CD1c-positive myeloid dendritic cell (primary cell): ENCODE measurements around the gene MCM10.
"Not testable (repeated sequence)": the region's sequence is repeated elsewhere in the genome, so short reads cannot be mapped to it uniquely, and the experiment has no call there.

Source experiments
- DNase-seq: peaks from one replicate; pipeline ENCODE4 v3.0.0-alpha.2; 2016; ENCODE audit errors: extremely low spot score

Gene MCM10

GRCh38 chr10:13221572-13221971, 60.2 kb downstream of the MCM10 start:
- no peak for DNase-seq

GRCh38 chr10:13222151-13222550, 60.8 kb downstream of the MCM10 start:
- no peak for DNase-seq

DNA sequence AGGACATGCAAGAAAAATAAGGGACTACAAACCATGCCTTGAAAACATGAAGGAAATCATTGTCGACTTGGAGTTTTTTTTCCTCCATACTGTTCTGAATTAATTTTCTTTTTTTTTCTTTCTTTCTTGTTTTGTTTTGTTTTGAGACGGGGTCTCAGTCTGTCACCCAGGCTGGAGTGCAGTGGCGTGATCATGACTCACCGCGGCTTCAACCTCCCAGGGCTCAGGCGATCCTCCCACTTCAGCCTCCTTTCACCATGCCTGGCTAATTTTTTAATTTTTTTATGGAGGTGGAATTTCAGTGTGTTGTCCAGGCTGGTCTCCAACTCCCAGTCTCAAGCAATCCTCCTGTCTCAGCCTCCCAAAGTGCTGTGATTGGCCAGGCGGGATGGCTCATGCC, 61.2 kb downstream of the MCM10 start:
- no peak for DNase-seq

DNA sequence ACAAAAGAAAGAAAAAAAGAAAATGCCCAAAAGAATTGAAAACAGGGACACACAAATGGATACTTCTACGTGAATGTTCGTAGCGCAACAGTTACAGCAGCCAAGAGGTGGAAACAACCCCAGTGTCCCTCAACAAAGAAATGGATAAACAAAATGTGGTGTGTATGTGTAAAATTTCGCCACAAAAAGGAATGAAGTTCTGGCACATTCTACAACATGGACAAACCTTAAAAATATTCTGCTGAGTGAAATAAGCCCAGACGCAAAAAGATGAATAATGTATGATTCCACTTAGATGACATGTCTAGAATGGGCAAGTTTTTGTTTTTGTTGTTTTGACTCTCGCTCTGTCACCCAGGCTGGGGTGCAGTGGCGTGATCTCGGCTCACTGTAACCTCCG, 61.9 kb downstream of the MCM10 start:
- DNase-seq, result no peak

- DNase-seq, result no peak
Observed at GRCh38 chr10:13224210-13224995, 63.0 kb downstream of the MCM10 start.

- DNase-seq, result no peak
Observed at GRCh38 chr10:13225601-13226000, 64.2 kb downstream of the MCM10 start.

DNA sequence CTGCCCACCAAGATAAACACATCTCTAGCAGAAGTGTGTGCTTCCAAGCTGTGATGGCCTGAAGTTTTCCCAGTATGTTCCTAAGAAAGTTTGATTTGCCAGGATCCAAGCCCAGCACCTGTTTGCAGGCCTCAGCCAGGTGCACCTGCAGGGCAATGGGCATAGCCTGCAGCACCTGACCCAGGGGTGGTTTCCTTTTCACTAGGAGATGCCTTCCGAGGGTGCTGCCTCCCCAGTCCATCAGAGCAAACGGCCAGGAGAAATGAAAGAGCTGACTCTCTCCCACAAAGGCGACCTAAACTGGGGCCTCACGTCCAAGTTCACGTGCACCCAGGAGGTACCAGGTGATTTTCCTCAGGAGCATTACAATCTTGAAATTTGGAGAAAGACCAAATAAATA, 65.7 kb downstream of the MCM10 start:
- no peak for DNase-seq

DNA sequence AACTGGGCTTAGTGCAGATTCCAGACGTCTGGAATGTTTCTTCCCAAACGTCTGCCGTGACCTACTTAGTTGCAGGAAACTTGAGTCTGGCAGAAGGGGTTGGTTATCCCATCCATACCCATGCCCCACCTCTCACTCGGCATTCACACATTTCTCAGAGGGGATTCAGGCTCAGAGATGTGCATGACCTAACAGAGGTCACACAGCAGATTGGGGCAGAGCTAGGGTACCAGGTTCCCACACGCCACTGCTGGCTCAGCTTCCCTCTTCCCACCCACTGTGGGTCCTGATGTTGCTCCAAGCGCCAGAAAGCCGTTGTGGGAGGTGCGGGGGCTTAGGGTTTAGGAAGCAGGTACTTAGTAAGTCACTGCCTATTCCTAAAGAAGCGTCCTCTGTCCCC, 69.8 kb downstream of the MCM10 start:
- no peak for DNase-seq

DNA sequence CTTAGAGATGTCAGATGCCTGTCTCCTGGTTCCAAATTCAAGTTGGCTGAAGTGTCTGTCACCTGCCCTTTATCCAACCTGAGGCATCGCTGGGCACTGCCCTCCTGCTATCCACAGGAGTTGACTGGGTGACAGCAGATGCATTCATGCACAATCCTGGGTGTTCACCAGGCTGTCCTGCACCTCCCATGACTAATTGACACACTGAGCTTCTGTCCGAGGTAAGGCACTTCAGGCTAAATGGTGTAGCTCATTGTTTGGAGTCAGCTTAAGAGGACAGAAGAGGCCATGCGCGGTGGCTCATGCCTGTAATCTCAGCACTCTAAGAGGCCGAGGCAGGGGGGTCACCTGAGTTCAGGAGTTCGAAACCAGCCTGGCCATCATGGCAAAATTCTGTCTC, 70.5 kb downstream of the MCM10 start:
- no peak for DNase-seq

DNA sequence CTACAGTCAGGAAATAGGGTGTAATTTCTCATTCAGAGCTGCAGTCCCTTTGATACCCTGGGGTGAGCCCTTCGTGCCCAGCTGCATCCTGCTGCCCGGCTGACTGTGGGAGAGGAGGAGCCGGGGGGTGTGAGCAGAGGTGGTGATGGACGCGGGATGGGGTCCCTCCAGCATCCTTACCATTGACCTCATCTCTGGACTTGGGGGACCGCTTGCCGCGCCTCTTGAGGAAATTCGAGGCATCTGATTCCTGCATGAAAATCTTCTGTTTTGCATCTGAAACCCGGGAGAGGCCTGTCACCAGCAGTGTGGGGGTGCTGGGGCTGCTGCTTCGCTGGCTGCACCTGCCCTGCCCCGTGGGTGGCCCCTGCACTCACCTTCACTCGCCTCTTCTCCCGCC, 72.0 kb downstream of the MCM10 start:
- DNase-seq, result no peak

DNA sequence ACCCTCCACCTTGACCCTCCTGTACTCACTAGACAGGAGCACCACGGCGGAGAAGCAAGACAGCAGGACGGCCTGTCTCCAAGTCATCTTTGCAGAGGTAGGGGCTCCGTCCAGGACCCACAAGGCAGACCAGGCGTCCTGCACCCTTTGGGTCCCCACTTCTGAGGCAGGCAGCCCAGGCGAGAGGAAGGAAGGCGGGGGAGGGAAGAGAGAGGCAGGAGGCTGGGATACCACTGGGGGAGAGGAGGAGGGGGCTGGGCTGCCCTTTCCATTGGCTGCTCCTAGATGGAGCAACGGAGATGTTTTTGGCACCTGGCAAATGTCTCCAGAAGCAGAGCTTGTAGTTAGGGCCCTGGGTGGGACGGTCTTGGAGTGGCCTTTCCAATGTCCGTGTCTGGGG, 72.8 kb downstream of the MCM10 start, which contains the start of gene UCMA:
UCMA (minus strand) TSS at position 203 of the 400 bp plus-strand sequence; CDS start at position 87, 116 bp downstream.
- DNase-seq, result no peak

DNA sequence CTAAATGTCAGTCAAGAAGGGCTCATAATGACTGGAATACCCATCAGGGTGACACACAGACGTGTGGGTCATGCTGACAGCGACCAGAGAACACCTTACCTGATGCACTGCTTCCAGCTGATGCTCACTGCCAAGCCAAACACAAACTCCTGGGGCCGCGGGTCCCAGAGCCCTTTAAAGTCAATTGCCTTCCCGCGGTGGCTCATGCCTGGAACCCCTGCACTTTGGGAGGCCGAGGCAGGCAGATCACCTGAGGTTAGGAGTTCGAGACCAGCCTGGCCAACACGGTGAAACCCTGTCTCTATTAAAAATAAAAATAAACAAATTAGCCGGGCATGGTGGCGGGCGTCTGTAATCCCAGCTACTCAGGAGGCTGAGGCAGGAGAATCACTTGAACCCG, 73.4 kb downstream of the MCM10 start:
- not testable (repeated sequence) for DNase-seq

DNA sequence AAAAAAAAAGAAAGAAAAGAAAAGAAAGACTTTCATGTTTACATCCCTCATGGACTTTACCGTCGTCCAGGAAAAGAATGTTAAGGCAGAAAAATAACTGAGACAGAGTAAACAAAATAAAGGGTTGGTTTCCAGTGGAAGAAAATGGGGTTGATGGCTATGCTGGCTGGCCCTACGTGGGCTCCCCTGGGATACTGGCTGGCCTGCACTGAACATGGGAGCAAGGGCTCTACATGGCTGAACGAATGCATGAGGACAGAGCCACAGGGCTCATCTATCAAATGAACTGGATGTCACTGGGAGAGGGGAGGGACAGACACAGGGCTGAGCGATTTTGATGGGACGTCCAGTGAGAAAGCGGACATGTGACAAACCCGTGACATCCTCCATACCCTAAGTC, 75.3 kb downstream of the MCM10 start:
- DNase-seq, result no peak

- no peak for DNase-seq
Observed at GRCh38 chr10:13238271-13239077, 77.1 kb downstream of the MCM10 start.

DNA sequence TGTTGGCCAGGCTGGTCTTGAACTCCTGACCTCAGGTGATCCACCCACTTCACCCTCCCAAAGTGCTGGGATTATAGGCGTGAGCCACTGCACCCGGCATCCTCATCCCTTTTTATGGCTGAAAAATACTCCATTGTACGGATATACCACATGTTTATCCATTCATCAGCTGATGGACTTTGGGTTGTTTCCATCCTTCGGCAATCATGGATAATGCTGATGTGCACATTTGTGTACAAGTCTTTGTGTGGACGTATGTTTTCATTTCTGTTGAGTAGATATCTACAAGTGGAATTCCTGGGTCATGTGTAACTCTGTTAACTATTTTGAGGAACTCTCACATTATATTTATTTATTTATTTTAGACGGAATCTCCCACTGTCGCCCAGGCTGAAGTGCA, 78.6 kb downstream of the MCM10 start:
- DNase-seq, result no peak

DNA sequence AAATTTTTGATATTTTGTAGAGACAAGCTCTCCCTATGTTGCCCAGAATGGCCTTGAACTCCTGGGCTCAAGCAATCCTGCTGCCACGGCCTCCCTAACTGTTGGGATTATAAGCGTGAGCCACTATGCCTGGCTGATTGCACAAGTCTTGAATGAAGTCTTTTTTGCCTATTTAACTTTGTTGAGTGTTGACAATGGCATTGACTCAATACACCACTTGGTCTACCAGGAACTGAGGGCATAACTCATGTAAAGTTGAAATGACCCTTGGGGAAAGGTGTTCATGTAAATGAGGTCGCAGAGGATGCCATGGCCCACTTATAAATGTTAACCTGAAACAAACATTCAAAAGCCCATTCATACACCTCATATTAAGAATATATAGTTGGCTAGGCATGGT, 80.3 kb downstream of the MCM10 start:
- no peak for DNase-seq

DNA sequence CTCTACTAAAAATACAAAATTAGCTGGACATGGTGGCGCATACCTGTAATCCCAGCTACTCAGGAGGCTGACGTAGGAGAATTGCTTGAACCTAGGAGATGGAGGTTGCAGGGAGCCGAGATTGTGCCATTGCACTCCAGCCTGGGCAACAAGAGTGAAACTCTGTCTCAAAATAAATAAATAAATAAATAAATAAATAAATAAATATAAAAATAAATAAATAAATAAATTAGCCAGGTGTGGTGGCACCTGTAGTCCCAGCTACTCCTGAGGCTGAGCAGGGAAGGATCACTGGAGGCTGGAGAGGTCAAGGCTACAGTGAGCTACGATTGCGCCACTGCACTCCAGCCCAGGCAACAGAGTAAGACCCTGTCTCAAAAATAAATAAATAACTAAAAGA, 80.9 kb downstream of the MCM10 start:
- DNase-seq, result not testable (repeated sequence)

GRCh38 chr10:13247246-13247645, 85.9 kb downstream of the MCM10 start:
- DNase-seq, result no peak

DNA sequence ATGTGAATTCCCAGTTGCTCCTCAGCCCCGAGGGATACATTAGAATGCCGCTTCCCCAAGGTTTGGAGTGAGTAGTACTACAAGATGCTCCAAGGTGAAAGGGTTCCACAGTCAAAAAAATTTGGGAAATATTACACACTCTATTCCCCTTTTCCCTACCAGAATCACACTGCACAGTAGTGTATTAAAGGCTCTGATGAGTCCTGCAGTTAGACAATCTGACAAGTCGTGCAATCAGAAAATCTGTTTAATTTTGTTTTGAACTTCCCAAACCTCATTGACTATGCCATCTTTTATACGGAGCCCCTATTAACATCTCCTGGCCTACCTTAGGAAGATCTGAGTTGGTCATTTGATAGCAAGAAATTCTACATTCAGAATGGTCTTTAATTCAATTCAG, 86.4 kb downstream of the MCM10 start:
- no peak for DNase-seq

DNA sequence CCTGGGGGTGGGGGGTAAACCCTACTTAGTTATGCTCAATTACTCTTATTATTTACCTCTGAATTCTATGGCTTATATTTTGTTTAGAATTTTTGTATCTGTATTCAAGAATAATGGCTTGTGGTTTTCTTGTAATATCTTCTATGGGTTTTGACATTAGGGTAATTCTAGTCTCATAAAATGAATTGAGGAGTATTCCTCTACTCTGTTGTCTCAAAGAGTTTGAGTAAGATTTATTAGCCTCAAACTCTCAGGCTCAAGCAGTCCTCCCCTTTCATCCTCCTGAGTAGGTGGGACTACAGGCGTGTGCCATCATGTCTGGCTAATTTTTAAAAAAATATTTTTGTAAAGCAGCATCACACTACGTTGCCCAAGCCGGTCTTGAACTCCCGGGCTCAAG, 92.4 kb downstream of the MCM10 start:
- no peak for DNase-seq

DNA sequence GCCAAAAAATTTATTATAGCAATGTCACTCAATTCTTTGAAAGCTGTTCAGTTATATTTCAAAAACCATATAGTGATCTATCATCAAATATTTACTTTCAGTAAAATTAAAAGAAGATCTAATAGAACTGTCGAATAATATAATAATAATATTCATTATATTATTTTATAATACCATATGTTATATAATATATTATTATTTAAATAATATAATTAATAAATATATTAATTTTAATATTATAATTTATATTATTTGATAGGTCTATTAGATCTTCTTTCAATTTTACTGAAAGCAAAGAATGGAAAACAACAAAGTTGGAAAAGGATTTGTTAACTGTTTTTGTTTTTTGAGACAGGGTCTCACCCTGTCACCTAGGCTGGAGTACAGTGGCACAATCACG, 95.3 kb downstream of the MCM10 start:
- no peak for DNase-seq

- DNase-seq, result no peak
Observed at GRCh38 chr10:13257621-13258140, 96.3 kb downstream of the MCM10 start.
